HG02623 (cell line): Measurements from ENCODE around the gene NUDT5.
A peak's percentile ranks its signal among the peaks of the same experiment; 100 is the strongest.
"Not testable (repeated sequence)": the region's sequence is repeated elsewhere in the genome, so short reads cannot be mapped to it uniquely, and the experiment has no call there.

Experiments
- ATAC-seq: cut with Tn5 transposase; IDR thresholded peaks from one replicate; pipeline ENCODE4 v1.9.1; 2021; ENCODE audit warnings: moderate library complexity; ENCODE audit not compliant: unreplicated experiment

The NUDT5 gene

DNA sequence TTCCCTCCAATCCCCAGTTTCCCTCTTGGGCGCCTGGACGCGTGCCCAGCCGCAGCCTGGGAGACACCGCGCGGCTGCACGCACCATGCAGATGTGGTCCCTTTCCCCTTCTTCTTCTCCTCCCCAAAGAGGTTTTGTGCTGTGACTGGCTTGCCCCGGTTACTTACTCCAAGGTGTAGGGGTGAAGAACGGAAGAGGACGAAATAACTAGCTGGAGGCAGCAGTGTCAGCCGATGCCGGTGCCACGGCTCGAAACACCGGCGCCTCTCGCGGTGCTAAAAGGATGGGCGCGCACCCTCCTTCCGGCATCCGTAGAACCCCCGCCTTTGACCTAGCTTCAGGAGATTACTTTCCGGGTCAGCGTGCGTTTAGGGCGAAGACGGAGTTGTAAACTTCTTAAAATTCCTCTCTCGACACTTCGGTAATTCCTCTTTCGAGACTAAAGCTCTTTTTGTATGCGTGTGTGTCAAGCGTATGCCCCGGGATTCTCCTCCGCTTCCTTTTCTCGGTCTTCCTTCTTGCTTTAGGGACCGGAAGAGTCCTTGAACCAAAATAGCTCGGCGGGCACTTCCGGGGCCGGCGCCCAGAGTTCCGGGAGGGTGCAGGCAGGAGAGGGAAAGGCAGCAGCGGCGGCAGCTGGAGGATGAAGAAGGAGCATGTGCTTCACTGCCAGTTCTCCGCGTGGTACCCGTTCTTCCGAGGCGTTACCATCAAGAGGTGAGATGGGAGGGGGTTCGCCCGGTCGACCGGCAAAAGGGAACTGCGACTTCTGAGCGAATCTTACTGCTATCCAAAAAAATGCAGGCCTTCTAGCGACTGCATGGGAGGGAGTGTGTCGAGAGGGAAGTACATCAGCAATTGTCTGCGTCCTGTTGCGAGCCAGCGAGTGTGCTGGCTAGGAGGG, at the start of gene NUDT5, which contains the start of gene CDC123:
Gene NUDT5 (minus strand): TSS at position 289 of the 904 bp plus-strand sequence. CDS start 9,600 bp downstream, outside the sequence.
Gene CDC123 (plus strand): TSS at position 586 of the 904 bp plus-strand sequence. CDS start 58 bp downstream, at position 644.
- ATAC-seq: peak; percentile 87

DNA sequence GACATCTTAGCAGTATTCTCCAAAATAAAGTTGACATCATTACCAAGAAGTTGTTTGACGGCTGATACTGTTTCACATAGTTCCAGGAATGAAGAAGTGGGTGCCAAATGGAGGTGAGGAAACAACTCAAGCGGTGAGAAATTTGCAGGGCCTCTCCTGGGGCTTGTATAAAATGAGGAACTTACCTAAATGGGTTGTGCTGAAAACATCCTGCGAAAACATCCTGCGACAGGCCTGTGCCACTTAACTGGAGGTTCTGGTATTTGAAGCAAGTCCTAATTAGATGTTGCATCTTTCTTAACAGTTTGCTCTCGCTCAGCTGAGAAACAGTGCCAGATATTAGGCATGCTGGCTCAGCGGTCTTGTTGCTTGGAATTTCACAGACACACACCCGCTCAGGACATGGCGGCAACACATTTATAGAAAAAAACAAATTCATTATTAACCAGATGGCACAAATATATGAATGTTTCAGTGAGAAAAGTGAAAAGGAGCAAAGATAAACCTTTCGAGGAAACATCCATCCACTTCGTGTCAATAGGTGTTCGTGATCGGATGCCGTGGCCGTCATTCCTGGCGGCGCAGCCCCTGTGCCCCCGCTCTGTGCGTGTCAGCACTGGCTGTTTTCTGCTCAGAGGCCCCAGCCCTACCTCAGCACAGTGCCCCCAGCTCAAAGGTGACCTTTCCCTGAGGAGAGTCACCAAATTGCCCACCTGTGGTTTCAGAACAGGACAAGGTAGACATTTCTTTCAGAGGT, 48.4 kb upstream of the NUDT5 start:
- ATAC-seq: no peak

DNA sequence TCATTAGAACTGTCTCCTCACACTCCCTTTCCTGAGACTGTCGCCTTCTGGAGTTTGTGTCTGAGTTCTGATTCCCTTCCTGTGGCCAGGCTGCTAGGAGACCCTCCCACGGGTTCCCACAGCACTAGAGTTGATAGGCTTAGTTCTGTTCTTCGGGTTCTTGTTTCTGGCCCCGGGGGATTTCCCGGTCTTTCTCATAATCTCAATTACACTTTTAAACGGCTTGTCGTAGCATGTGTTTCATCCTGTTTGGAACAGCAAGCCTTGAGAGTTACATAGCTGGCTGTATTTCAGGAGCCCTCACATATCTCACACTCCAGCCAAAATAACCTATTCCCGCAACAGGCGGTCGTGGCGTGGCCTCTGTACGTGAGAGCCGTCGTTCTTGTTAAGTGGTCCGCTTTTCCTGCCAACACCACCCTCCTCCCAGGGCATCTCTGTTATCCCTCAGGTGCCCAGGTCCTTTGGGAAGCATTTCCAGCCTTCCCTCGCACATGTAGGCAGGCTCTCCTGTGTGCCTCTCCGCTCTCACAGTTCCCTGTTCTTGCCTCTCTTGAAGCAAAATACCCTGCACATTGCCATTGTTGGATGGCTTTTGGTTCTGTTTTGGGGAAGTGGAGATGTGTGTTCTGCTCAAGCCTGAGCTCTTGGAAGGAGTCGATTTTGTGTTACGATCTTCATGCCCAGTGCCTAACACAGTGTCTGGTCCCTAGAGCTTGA, 46.3 kb upstream of the NUDT5 start:
- ATAC-seq: peak; percentile 51

DNA sequence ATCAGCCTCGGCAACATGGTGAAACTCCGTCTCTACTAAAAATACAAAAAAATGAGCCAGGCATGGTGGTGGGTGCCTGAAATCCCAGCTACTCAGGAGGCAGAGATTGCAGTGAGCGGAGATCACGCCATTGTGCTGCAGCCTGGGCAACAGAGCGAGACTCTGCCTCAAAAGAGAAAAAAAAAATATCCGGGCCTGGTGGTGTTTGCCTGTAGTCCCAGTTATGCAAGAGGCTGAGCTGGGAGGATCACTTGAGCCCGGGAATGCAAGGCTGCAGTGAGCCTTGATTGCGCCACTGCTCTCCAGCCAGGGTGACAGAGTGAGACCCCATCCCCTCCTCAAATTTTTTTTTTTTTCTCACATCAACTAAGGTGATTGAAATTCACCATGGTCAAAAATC, 43.1 kb upstream of the NUDT5 start:
- ATAC-seq: no peak

- no peak for ATAC-seq
These were observed 41.9 kb upstream of the NUDT5 start for GRCh38 chr10:12237265-12238220.

DNA sequence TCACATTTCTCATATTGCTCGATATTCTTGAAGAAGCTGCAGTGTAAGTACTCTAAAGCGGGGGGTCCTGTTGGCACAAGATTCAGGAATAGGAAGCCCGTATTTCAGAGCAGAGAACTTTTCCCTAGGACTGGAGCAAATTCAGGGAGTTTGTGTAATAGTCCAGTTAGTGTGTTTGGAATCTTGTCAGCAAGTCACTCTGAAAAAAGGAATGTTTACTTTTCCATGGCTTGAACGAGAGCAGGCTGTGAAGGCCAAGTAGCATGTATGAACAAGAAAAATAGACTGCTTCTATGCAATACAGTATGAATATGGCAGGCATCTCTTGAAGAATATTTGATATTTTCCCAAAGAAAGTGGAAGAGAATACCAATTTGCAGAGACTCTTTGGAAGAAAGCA, 40.1 kb upstream of the NUDT5 start:
- ATAC-seq: no peak

DNA sequence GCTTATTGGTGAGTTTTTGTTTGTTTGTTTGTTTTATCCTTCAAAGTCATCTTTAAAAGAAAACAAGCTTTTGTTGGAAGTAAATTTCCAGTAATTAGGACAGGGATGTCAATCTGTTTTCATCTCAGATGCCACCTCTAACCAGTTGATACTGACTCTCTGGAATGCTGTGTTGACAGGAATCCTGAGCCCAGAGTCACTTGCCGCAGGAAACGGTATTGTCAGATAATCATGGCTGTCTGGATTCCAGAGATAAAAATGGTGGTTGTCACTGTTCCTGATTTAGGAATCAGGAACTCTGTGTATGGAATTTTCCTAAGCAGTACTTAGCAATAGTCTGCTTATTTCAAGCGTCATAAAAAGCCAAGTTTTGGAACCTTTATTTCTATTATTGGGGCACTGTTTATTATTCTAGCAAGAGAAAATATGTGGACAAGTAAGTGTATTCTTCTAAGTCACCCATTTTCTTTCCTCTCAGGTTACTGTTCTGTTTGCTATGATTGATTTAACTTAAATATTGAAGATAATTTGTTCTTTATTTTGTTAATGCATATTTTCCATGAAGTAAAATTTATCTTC, 39.5 kb upstream of the NUDT5 start:
- no peak for ATAC-seq

DNA sequence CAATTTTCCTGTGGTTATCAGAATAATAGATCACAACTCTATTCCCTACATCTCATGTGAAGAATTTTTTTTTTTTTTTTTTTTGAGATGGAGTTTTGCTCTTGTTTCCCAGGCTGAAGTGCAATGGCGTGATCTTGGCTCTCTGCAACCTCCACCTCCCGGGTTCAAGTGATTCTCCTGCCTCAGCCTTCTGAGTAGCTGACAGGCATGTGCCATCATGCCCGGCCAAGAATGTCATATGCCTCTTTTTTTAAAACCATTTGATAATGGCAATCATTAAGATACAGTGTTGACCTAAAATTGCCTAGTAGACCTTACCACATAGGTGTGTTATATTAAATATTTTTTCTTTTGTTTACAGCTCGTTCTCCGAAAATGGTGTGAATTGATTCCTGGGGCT, 39.0 kb upstream of the NUDT5 start:
- ATAC-seq: not testable (repeated sequence)

- ATAC-seq: no peak
These were observed 33.2 kb upstream of the NUDT5 start for GRCh38 chr10:12228851-12229250.

GRCh38 chr10:12226438-12226837, 30.7 kb upstream of the NUDT5 start:
- ATAC-seq: not testable (repeated sequence)

GRCh38 chr10:12225444-12225843, 29.8 kb upstream of the NUDT5 start:
- ATAC-seq: no peak

- no peak for ATAC-seq
These were observed 25.9 kb upstream of the NUDT5 start for GRCh38 chr10:12221323-12222298.

- no peak for ATAC-seq
These were observed 23.3 kb upstream of the NUDT5 start for GRCh38 chr10:12218991-12219390.

- no peak for ATAC-seq
These were observed 19.1 kb upstream of the NUDT5 start for GRCh38 chr10:12214763-12215218.

GRCh38 chr10:12214093-12214492, 18.4 kb upstream of the NUDT5 start:
- no peak for ATAC-seq

DNA sequence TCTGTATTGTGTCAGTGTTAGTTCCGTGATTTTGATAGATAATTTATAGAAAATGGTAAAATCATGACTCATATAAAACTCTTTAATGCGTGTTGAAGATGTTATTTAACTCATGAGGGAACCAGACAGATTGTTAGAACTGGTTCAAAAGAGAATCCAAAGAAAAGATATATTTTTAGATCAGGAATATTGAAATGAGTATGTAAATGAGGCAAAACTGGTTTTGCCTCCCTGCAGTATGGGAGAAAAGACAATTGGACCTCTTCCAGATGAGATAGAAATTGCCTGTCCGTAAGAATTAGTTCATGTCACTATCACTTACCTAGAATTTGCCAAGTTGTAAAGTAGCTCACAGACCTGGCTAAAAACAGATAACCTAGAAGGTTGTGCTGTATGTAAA, 17.9 kb upstream of the NUDT5 start:
- ATAC-seq: no peak

GRCh38 chr10:12212454-12212853, 16.8 kb upstream of the NUDT5 start:
- ATAC-seq: no peak

DNA sequence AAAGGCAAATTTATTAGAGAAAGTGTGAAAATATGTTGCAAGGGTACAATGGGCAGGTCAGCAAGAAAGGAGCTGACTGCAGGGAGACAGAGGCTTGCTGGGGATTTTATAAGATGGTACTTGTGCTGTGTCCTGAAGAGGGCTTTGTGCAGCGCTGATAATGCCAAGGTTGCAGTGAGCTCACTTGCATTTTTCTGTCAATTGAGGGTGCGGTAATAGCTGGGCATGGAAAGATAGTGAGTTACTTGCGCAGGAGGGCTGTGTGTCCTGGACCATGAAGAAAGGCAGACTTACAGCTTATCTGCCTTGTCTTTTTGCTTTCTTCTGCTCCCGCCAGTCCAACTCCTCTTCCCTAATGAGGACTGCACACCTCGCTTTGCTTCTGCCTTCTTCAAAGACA, 12.8 kb upstream of the NUDT5 start:
- no peak for ATAC-seq
